Mesothelial cell of epicardium (in vitro differentiated cells): ENCODE results near the gene HAPSTR1. TPM values are rescaled to one million over a fixed set of nuclear protein-coding genes. Genes with fewer than 3 reads are reported as not detected.

Experiments used
- DNase-seq, 2 experiments: peaks; one replicate each; pipeline ENCODE4 v3.0.0; 2021; ENCODE audit warnings: low spot score in 2 of 2; ENCODE audit not compliant: unreplicated experiment in 2 of 2
- H3K27ac Mint-ChIP-seq: 2 replicates; pipeline ENCODE4 v1.8.0; 2021; ENCODE audit warnings: mixed read lengths
- H3K27me3 Mint-ChIP-seq: 2 replicates; pipeline ENCODE4 v1.8.0; 2021; ENCODE audit warnings: low read depth, mixed read lengths
- H3K36me3 Mint-ChIP-seq: 2 replicates; pipeline ENCODE4 v1.8.0; 2021; ENCODE audit warnings: mixed read lengths
- H3K4me1 Mint-ChIP-seq: 2 replicates; pipeline ENCODE4 v1.8.0; 2021; ENCODE audit warnings: mixed read lengths
- H3K4me3 Mint-ChIP-seq: 2 replicates; pipeline ENCODE4 v1.8.0; 2021; ENCODE audit warnings: mild to moderate bottlenecking, moderate library complexity, mixed read lengths
- H3K9me3 Mint-ChIP-seq: 2 replicates; pipeline ENCODE4 v1.8.0; 2021; ENCODE audit warnings: mixed read lengths
- total RNA-seq: library from RNA; stranded (reverse); gene quantifications from 3 replicates; pipeline ENCODE4 v1.2.1, GENCODE V29; 2021
- TF ChIP-seq, protein P1 (sequence below): fragments of 200-600 bp; sonication (generic); IDR thresholded peaks from one replicate; pipeline ENCODE4 v1.5.0; 2021; ENCODE audit warnings: antibody characterized with exemption; ENCODE audit not compliant: unreplicated experiment

Gene HAPSTR1
- total RNA-seq, 1 donor from 2014 or later: 80.6 TPM

DNA sequence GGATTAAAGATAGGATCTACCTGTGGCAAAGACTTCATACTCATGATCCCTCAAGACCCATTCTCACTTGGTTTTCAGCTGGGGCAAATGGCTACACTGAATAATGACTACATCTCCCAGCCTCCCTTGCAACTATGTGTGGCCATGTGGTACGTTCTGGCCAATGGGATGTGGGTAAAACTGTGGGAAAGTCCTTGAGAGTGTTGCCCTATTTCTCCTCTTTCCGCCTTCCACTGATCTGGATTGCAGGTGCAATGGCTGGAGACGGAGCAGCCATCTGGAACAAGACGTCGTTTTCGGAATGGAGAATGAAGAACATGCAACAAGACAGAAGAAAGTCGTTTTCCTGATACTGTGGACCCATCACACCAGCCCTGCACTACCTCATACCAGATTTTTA lies 48.5 kb downstream of the HAPSTR1 start:
- Mint-ChIP-seq H3K4me3 (no peak overlapping the region), H3K27me3 (peaks cover 14% of the 10 kb centered on the region), H3K4me1 (peaks cover 1% of the 10 kb centered on the region), H3K27ac (no peak overlapping the region), H3K9me3 (peaks cover 3% of the 10 kb centered on the region), H3K36me3 (peaks cover 4% of the 10 kb centered on the region)
- TF ChIP-seq, protein P1, sequence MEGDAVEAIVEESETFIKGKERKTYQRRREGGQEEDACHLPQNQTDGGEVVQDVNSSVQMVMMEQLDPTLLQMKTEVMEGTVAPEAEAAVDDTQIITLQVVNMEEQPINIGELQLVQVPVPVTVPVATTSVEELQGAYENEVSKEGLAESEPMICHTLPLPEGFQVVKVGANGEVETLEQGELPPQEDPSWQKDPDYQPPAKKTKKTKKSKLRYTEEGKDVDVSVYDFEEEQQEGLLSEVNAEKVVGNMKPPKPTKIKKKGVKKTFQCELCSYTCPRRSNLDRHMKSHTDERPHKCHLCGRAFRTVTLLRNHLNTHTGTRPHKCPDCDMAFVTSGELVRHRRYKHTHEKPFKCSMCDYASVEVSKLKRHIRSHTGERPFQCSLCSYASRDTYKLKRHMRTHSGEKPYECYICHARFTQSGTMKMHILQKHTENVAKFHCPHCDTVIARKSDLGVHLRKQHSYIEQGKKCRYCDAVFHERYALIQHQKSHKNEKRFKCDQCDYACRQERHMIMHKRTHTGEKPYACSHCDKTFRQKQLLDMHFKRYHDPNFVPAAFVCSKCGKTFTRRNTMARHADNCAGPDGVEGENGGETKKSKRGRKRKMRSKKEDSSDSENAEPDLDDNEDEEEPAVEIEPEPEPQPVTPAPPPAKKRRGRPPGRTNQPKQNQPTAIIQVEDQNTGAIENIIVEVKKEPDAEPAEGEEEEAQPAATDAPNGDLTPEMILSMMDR: no peak
- DNase-seq: no peak

Other genes starting within 250 kb of the HAPSTR1 start
- 78.6 to 84.2 TPM (median 80.3 TPM) in 3 replicates for gene CARHSP1, start 222.6 kb upstream of the HAPSTR1 start, total RNA-seq
- gene LITAFD, start 209.3 kb upstream of the HAPSTR1 start, total RNA-seq: not detected in 3 replicates
- 135 to 139 TPM (median 136 TPM) in 3 replicates for gene USP7, start 127.7 kb upstream of the HAPSTR1 start, total RNA-seq